IMR-90 (cell line): Measurements from ENCODE around the gene EXT2.

Experiments
- BHLHE40 ChIP-seq: fragments of 150-350 bp; IDR thresholded peaks from 2 replicates; pipeline ENCODE4 v1.6.1; 2016; ENCODE audit warnings: mild to moderate bottlenecking, low read depth, low read length
- CEBPB ChIP-seq: IDR thresholded peaks from 2 replicates; pipeline ENCODE4 v1.6.1; 2012; ENCODE audit warnings: low read depth, low read length, improper control_type of control experiment
- CTCF ChIP-seq: conservative IDR thresholded peaks from 2 replicates; pipeline ENCODE4 v1.5.1; 2012; ENCODE audit warnings: mild to moderate bottlenecking, low read depth, low read length, improper control_type of control experiment
- ELK1 ChIP-seq: fragments of 150-350 bp; IDR thresholded peaks from 2 replicates; pipeline ENCODE4 v1.6.1; 2016; ENCODE audit warnings: low read depth, mild to moderate bottlenecking, low read length, moderate library complexity, borderline replicate concordance
- MAFK ChIP-seq: IDR thresholded peaks from 2 replicates; pipeline ENCODE4 v1.6.1; 2012; ENCODE audit warnings: low read depth, low read length, improper control_type of control experiment
- MAZ ChIP-seq: IDR thresholded peaks from 2 replicates; pipeline ENCODE4 v1.6.1; 2012; ENCODE audit warnings: low read depth, mild to moderate bottlenecking, low read length, improper control_type of control experiment, moderate library complexity, borderline replicate concordance
- MXI1 ChIP-seq: IDR thresholded peaks from 2 replicates; pipeline ENCODE4 v1.6.1; 2012; ENCODE audit warnings: low read depth, mild to moderate bottlenecking, low read length, moderate library complexity, borderline replicate concordance
- POLR2A ChIP-seq: IDR thresholded peaks from 2 replicates; pipeline ENCODE4 v1.6.1; 2012; ENCODE audit warnings: mild to moderate bottlenecking, low read depth, low read length
- RAD21 ChIP-seq: IDR thresholded peaks from 2 replicates; pipeline ENCODE4 v1.6.1; 2012; ENCODE audit warnings: low read length, improper control_type of control experiment
- RCOR1 ChIP-seq: IDR thresholded peaks from 2 replicates; pipeline ENCODE4 v1.6.1; 2012; ENCODE audit warnings: mild to moderate bottlenecking, low read length, improper control_type of control experiment; ENCODE audit not compliant: insufficient replicate concordance
- RFX5 ChIP-seq: IDR thresholded peaks from 2 replicates; pipeline ENCODE4 v1.8.0; 2012; ENCODE audit warnings: low read depth, mild to moderate bottlenecking, low read length, moderate library complexity
- SMC3 ChIP-seq: fragments of 150-350 bp; IDR thresholded peaks from 2 replicates; pipeline ENCODE4 v1.6.1; 2016; ENCODE audit warnings: low read depth, mild to moderate bottlenecking, antibody characterized with exemption, low read length, moderate library complexity
- USF2 ChIP-seq: fragments of 150-350 bp; IDR thresholded peaks from 2 replicates; pipeline ENCODE4 v1.6.1; 2017; ENCODE audit warnings: mild to moderate bottlenecking, antibody characterized with exemption, low read length, low read depth

- TF ChIP-seq POLR2A (no peak), CTCF (no peak), MXI1 (no peak), RFX5 (no peak), RCOR1 (no peak), ELK1 (no peak), MAZ (no peak), MAFK (no peak), SMC3 (no peak), USF2 (no peak), CEBPB (no peak), BHLHE40 (no peak), RAD21 (no peak)
These were observed 154.9 kb downstream of the EXT2 start for GRCh38 chr11:44250421-44250820.
